ENCODE results near the gene ZNF521.

Gene ZNF521

DNA sequence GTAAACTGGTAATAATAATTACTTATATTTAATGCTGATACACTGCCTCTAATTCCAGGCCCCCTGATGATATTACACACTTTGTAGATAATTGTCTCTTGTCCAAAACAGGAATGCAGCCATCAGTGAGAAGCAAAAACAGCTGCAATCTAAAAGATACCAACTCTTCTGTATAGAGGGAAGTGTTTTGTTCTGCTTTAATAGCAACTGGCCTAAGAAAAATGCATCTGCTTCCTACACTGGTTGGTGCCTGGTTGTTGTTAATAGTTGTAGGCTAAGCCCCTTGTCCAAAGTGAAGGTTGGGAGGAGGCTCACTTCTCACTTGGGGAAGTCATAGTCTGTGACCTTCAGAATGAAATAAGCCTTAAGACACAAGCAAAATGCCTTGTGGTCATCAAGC lies 332.0 kb downstream of the ZNF521 start:
- TF ChIP-seq PATZ1 (CRISPR knock-in tag; IDR thresholded peaks at IDR 0.05; ENCODE audit: borderline replicate concordance) (no peak), BACH2 (CRISPR knock-in tag; IDR thresholded peaks at IDR 0.05; ENCODE audit: borderline replicate concordance) (no peak), RARB (CRISPR knock-in tag; IDR thresholded peaks at IDR 0.05) (no peak), CSDC2 (CRISPR knock-in tag; IDR thresholded peaks at IDR 0.05) (no peak), GLIS3 (CRISPR knock-in tag; IDR thresholded peaks at IDR 0.05) (no peak), ZNF70 (CRISPR knock-in tag; IDR thresholded peaks at IDR 0.05) (no peak), ZNF8 (CRISPR knock-in tag; IDR thresholded peaks at IDR 0.05) (no peak)
- TF ChIP-seq, protein P1, sequence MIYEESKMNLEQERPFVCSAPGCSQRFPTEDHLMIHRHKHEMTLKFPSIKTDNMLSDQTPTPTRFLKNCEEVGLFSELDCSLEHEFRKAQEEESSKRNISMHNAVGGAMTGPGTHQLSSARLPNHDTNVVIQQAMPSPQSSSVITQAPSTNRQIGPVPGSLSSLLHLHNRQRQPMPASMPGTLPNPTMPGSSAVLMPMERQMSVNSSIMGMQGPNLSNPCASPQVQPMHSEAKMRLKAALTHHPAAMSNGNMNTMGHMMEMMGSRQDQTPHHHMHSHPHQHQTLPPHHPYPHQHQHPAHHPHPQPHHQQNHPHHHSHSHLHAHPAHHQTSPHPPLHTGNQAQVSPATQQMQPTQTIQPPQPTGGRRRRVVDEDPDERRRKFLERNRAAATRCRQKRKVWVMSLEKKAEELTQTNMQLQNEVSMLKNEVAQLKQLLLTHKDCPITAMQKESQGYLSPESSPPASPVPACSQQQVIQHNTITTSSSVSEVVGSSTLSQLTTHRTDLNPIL (CRISPR knock-in tag; IDR thresholded peaks at IDR 0.05; ENCODE audit: low read depth): no peak
- no peak for ATAC-seq

DNA sequence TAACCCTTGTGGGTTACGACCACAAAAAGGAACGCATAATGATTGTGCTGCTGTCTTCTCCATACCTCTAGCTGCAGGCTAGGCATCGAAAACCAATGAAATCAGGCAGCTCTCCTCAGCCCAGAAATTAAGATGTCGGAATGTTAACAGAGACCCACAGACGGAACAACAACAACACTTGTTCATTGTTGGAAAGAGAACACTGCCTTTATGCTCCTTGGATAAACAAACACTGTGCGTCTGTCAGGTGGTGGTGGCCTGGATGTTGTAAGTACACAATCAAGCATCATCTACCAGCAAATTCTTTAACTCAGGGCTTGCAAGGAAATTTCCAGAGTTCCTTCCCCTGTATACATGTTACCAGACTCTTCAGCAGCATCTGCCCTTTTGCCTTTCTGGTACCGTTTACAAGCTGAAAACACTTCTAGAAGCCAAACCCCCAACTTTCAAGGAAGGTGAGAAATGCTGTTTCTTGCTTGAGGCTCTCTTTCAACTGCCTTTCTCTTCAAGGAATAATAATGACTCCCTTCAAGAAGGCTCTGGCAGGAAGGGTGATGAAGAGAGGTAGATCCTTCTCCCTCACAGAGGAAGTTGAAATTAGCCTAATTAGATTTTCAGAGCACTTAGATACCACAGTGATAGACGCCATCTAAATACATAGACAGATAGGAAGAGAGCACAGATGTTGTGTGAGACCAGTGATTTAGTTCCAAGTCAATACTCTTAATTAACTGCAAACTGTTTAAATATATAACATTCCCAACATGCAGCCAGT lies 332.7 kb downstream of the ZNF521 start:
- TF ChIP-seq ESRRG (CRISPR knock-in tag; IDR thresholded peaks at IDR 0.05) (no peak), POU6F1 (CRISPR knock-in tag; IDR thresholded peaks at IDR 0.05; ENCODE audit: borderline replicate concordance, low read depth) (no peak), ZFP3 (CRISPR knock-in tag; IDR thresholded peaks at IDR 0.05) (no peak)
- ATAC-seq: no peak

GRCh38 chr18:25016666-25017065 lies 335.3 kb downstream of the ZNF521 start:
- ATAC-seq: no peak
- TF ChIP-seq ISL1 (CRISPR knock-in tag; IDR thresholded peaks at IDR 0.05) (no peak), ARNTL (CRISPR knock-in tag; IDR thresholded peaks at IDR 0.05; ENCODE audit: borderline replicate concordance, low read depth) (no peak), ESRRG (CRISPR knock-in tag; IDR thresholded peaks at IDR 0.05) (no peak), BACH2 (CRISPR knock-in tag; IDR thresholded peaks at IDR 0.05; ENCODE audit: borderline replicate concordance) (no peak), ZNF70 (CRISPR knock-in tag; IDR thresholded peaks at IDR 0.05) (no peak), TCF4 (CRISPR knock-in tag; IDR thresholded peaks at IDR 0.05; ENCODE audit: borderline replicate concordance) (no peak), TOX (CRISPR knock-in tag; IDR thresholded peaks at IDR 0.05; ENCODE audit: borderline replicate concordance) (no peak)

GRCh38 chr18:25016181-25016580 lies 335.8 kb downstream of the ZNF521 start:
- no peak for ATAC-seq
- no peak for TF ChIP-seq CSDC2 (CRISPR knock-in tag; IDR thresholded peaks at IDR 0.05)
- TF ChIP-seq, protein P1 (CRISPR knock-in tag; IDR thresholded peaks at IDR 0.05; ENCODE audit: low read depth): no peak
- no peak for TF ChIP-seq TOX (CRISPR knock-in tag; IDR thresholded peaks at IDR 0.05; ENCODE audit: borderline replicate concordance)
- no peak for TF ChIP-seq ESRRG (CRISPR knock-in tag; IDR thresholded peaks at IDR 0.05)
- TF ChIP-seq BACH2 (CRISPR knock-in tag; IDR thresholded peaks at IDR 0.05; ENCODE audit: borderline replicate concordance): no peak
- TF ChIP-seq ZFP3 (CRISPR knock-in tag; IDR thresholded peaks at IDR 0.05): no peak
- TF ChIP-seq ZFP30 (CRISPR knock-in tag; IDR thresholded peaks at IDR 0.05): no peak
- TF ChIP-seq ARNTL (CRISPR knock-in tag; IDR thresholded peaks at IDR 0.05; ENCODE audit: borderline replicate concordance, low read depth): no peak
- TF ChIP-seq ZC3H10 (CRISPR knock-in tag; IDR thresholded peaks at IDR 0.05): no peak
- TF ChIP-seq PATZ1 (CRISPR knock-in tag; IDR thresholded peaks at IDR 0.05; ENCODE audit: borderline replicate concordance): no peak
- TF ChIP-seq ZNF8 (CRISPR knock-in tag; IDR thresholded peaks at IDR 0.05): no peak
- no peak for TF ChIP-seq ZNF70 (CRISPR knock-in tag; IDR thresholded peaks at IDR 0.05)
- no peak for TF ChIP-seq CSRNP3 (CRISPR knock-in tag; IDR thresholded peaks at IDR 0.05)
- no peak for TF ChIP-seq GLIS3 (CRISPR knock-in tag; IDR thresholded peaks at IDR 0.05)
- TF ChIP-seq PPARA (CRISPR knock-in tag; IDR thresholded peaks at IDR 0.05; ENCODE audit: borderline replicate concordance): no peak
- no peak for TF ChIP-seq POU6F1 (CRISPR knock-in tag; IDR thresholded peaks at IDR 0.05; ENCODE audit: borderline replicate concordance, low read depth)
- no peak for TF ChIP-seq ZNF565 (CRISPR knock-in tag; conservative IDR thresholded peaks at IDR 0.05; ENCODE audit: low read depth)

All from SK-N-SH treated with all-trans-retinoic acid at 6 μM for 48 hours (cell line).